H1 (cell line): ENCODE results near the gene TSNAXIP1. TPM values are rescaled to one million over a fixed set of nuclear protein-coding genes. Genes with fewer than 3 reads are reported as not detected.

Experiments
- CTCF ChIA-PET: fragments of 300-600 bp; sonication (Branson Sonifier 250); formaldehyde crosslinking; loops from one replicate; lab custom pipeline; 2021; ENCODE audit not compliant: partially characterized antibody; lab: Charles Lee
- POLR2A ChIA-PET: fragments of 300-600 bp; sonication (Branson Sonifier 250); formaldehyde crosslinking; loops from one replicate; lab custom pipeline; 2021; ENCODE audit warnings: inconsistent platforms; ENCODE audit not compliant: partially characterized antibody; lab: Charles Lee
- DNase-seq, 2 experiments: peaks; one replicate each; pipeline versions ENCODE4 v3.0.0 to v3.0.0-alpha.2; 2010 to 2022; ENCODE audit warnings: low spot score in 2 of 2, low read depth in 1 of 2, mixed read lengths in 1 of 2
- FAIRE-seq: peaks from 2 replicates; lab custom pipeline; 2011; peaks lifted over from hg19 to GRCh38; lab: Jason Lieb, UNC
- H2AFZ ChIP-seq: 2 replicates; pipeline ENCODE4 v1.8.1; 2012; ENCODE audit warnings: low read length, inconsistent platforms
- H2AK5ac ChIP-seq: 2 replicates; pipeline ENCODE4 v1.6.1; 2013; ENCODE audit warnings: low read depth, low read length
- H2BK120ac ChIP-seq: replicated peaks from 2 replicates; pipeline ENCODE3; 2013; ENCODE audit warnings: low read depth, low read length, inconsistent platforms
- H2BK12ac ChIP-seq: 2 replicates; pipeline ENCODE4 v1.6.1; 2013; ENCODE audit warnings: low read depth, low read length
- H2BK15ac ChIP-seq: 2 replicates; pipeline ENCODE4 v1.6.1; 2013; ENCODE audit warnings: low read length
- H2BK20ac ChIP-seq: 2 replicates; pipeline ENCODE4 v1.6.1; 2013; ENCODE audit warnings: low read length
- H2BK5ac ChIP-seq: 2 replicates; pipeline ENCODE4 v1.6.1; 2013; ENCODE audit warnings: low read depth, low read length
- H3K14ac ChIP-seq: 2 replicates; pipeline ENCODE4 v1.6.1; 2013; ENCODE audit warnings: inconsistent platforms; ENCODE audit not compliant: insufficient read length
- H3K18ac ChIP-seq: 2 replicates; pipeline ENCODE4 v1.6.1; 2013; ENCODE audit warnings: low read length; ENCODE audit errors: extremely low read depth
- H3K23ac ChIP-seq: 2 replicates; pipeline ENCODE4 v1.6.1; 2013; ENCODE audit warnings: inconsistent platforms; ENCODE audit not compliant: insufficient read length
- H3K23me2 ChIP-seq: 2 replicates; pipeline ENCODE4 v1.6.1; 2013; ENCODE audit warnings: low read depth, low read length
- H3K27ac ChIP-seq: 2 replicates; pipeline ENCODE4 v1.6.1; 2011; ENCODE audit warnings: low read depth, low read length, inconsistent platforms
- H3K27me3 ChIP-seq, 4 experiments: replicated peaks in 1 of 4; 1 replicate in 1 of 4; 2 replicates in 3 of 4; pipeline versions ENCODE4 v1.6.1 to v1.8.1; 2011 to 2013; ENCODE audit warnings: low read length in 3 of 4, mild to moderate bottlenecking in 3 of 4, inconsistent platforms in 2 of 4, mixed read lengths in 2 of 4, moderate library complexity in 1 of 4; ENCODE audit not compliant: control insufficient read depth in 3 of 4, insufficient read depth in 3 of 4; ENCODE audit errors: extremely low read depth in 1 of 4
- H3K36me3 ChIP-seq, 4 experiments: 2 replicates each; pipeline versions ENCODE4 v1.6.1 to v1.8.1; 2011 to 2013; ENCODE audit warnings: mild to moderate bottlenecking in 4 of 4, low read length in 3 of 4, moderate library complexity in 2 of 4, control low read depth in 1 of 4, inconsistent platforms in 1 of 4; ENCODE audit not compliant: insufficient read depth in 4 of 4, control insufficient read depth in 2 of 4
- H3K4ac ChIP-seq: replicated peaks from 2 replicates; pipeline ENCODE3; 2013; ENCODE audit warnings: low read length, low read depth, mixed read lengths, inconsistent platforms; ENCODE audit not compliant: insufficient read length
- H3K4me1 ChIP-seq, 4 experiments: replicated peaks in 1 of 4; 1 replicate in 1 of 4; 2 replicates in 3 of 4; pipeline versions ENCODE4 v1.6.1 to v1.8.1; 2011 to 2013; ENCODE audit warnings: low read length in 3 of 4, inconsistent platforms in 2 of 4, mixed read lengths in 1 of 4; ENCODE audit not compliant: insufficient read depth in 4 of 4, control insufficient read depth in 3 of 4
- H3K4me2 ChIP-seq, 2 experiments: 2 replicates each; pipeline versions ENCODE4 v1.6.1 to v1.8.1; 2011 to 2013; ENCODE audit warnings: low read depth in 2 of 2, low read length in 2 of 2, control low read depth in 1 of 2, inconsistent platforms in 1 of 2, mild to moderate bottlenecking in 1 of 2; ENCODE audit not compliant: insufficient read depth in 1 of 2
- H3K4me3 ChIP-seq, 4 experiments: fragments of 200-600, 300-600 bp in 1 of 4; sonication (generic), shearing (Covaris generic), sonication (Bioruptor Twin) in 1 of 4; 2 replicates each; pipeline versions ENCODE4 v1.5.1 to v1.8.1; 2011 to 2016; ENCODE audit warnings: low read length in 4 of 4, low read depth in 3 of 4, control low read depth in 2 of 4, inconsistent platforms in 2 of 4, mild to moderate bottlenecking in 2 of 4, mixed read lengths in 1 of 4, moderate library complexity in 1 of 4; ENCODE audit not compliant: insufficient read depth in 2 of 4; ENCODE audit errors: extremely low read depth in 1 of 4
- H3K56ac ChIP-seq: replicated peaks from 2 replicates; pipeline ENCODE3; 2013; ENCODE audit warnings: low read depth, mild to moderate bottlenecking, mixed read lengths, low read length, inconsistent platforms; ENCODE audit not compliant: insufficient read length
- H3K79me1 ChIP-seq: 2 replicates; pipeline ENCODE4 v1.6.1; 2013; ENCODE audit warnings: low read depth, low read length, control low read depth
- H3K79me2 ChIP-seq, 2 experiments: 2 replicates each; pipeline versions ENCODE4 v1.6.1 to v1.8.1; 2012 to 2013; ENCODE audit warnings: low read length in 2 of 2, mild to moderate bottlenecking in 2 of 2, inconsistent platforms in 1 of 2; ENCODE audit not compliant: insufficient read depth in 2 of 2, control insufficient read depth in 1 of 2
- H3K9ac ChIP-seq, 4 experiments: replicated peaks in 1 of 4; 1 replicate in 1 of 4; 2 replicates in 3 of 4; pipeline versions ENCODE4 v1.6.1 to v1.8.1; 2011 to 2013; ENCODE audit warnings: low read depth in 3 of 4, low read length in 3 of 4, control low read depth in 2 of 4, mild to moderate bottlenecking in 2 of 4, moderate library complexity in 2 of 4, inconsistent platforms in 1 of 4; ENCODE audit errors: extremely low read depth in 1 of 4
- H3K9me3 ChIP-seq, 2 experiments: 2 replicates each; pipeline versions ENCODE4 v1.6.1 to v1.8.1; 2012 to 2013; ENCODE audit warnings: mild to moderate bottlenecking in 2 of 2, moderate library complexity in 2 of 2, control low read depth in 1 of 2, inconsistent platforms in 1 of 2, low read depth in 1 of 2, low read length in 1 of 2, mixed read lengths in 1 of 2; ENCODE audit not compliant: insufficient read depth in 2 of 2
- H4K20me1 ChIP-seq, 2 experiments: replicated peaks in 1 of 2; 2 replicates each; pipeline versions ENCODE3 to v1.8.1; 2011 to 2013; ENCODE audit warnings: inconsistent platforms in 2 of 2, low read length in 2 of 2, mild to moderate bottlenecking in 1 of 2; ENCODE audit not compliant: insufficient read depth in 2 of 2, control insufficient read depth in 1 of 2
- H4K5ac ChIP-seq: 2 replicates; pipeline ENCODE4 v1.6.1; 2013; ENCODE audit warnings: low read length, low read depth, mixed read lengths, inconsistent platforms; ENCODE audit not compliant: insufficient read length
- H4K8ac ChIP-seq: 2 replicates; pipeline ENCODE4 v1.8.0; 2013; ENCODE audit warnings: mild to moderate bottlenecking, moderate library complexity, low read length, inconsistent platforms; ENCODE audit not compliant: insufficient read depth; ENCODE audit errors: extremely low read depth
- H4K91ac ChIP-seq: replicated peaks from 2 replicates; pipeline ENCODE3; 2013; ENCODE audit warnings: low read length, mixed read lengths, inconsistent platforms; ENCODE audit not compliant: insufficient read length
- CHD2 ChIP-seq: IDR thresholded peaks from 2 replicates; pipeline ENCODE4 v1.6.1; 2012; ENCODE audit warnings: low read length, improper control_type of control experiment
- GTF2F1 ChIP-seq: IDR thresholded peaks from 2 replicates; pipeline ENCODE4 v1.6.1; 2012; ENCODE audit warnings: low read depth, low read length, improper control_type of control experiment, borderline replicate concordance
- MAFK ChIP-seq: IDR thresholded peaks from 2 replicates; pipeline ENCODE4 v1.6.1; 2012; ENCODE audit warnings: low read depth, mild to moderate bottlenecking, improper control_type of control experiment, low read length
- POLR2A ChIP-seq, 2 experiments: IDR thresholded peaks; 1 replicate in 1 of 2; 2 replicates in 1 of 2; pipeline ENCODE4 v1.6.1; 2011; ENCODE audit warnings: low read depth in 2 of 2, low read length in 2 of 2, mild to moderate bottlenecking in 2 of 2; ENCODE audit errors: control extremely low read depth in 1 of 2
- POLR2AphosphoS5 ChIP-seq: IDR thresholded peaks from 2 replicates; pipeline ENCODE4 v1.6.1; 2011; ENCODE audit warnings: low read depth, low read length
- RNF2 ChIP-seq: fragments of 200-900, 300-1000 bp; sonication (generic); IDR thresholded peaks from 2 replicates; pipeline ENCODE4 v1.7.1; 2016; ENCODE audit warnings: borderline replicate concordance, low read depth, mild to moderate bottlenecking, antibody characterized with exemption, low read length; ENCODE audit not compliant: poor library complexity, severe bottlenecking; ENCODE audit errors: missing control alignments
- SUZ12 ChIP-seq: fragments of 200-600 bp; sonication (generic); IDR thresholded peaks from 2 replicates; pipeline ENCODE4 v1.6.1; 2012; ENCODE audit warnings: mild to moderate bottlenecking, inconsistent platforms, low read length, moderate library complexity, mixed read lengths
- TBP ChIP-seq: IDR thresholded peaks from 2 replicates; pipeline ENCODE4 v1.6.1; 2011; ENCODE audit warnings: low read depth, low read length, improper control_type of control experiment
- YY1 ChIP-seq: IDR thresholded peaks from 2 replicates; pipeline ENCODE4 v1.6.1; 2011; ENCODE audit warnings: low read depth, mild to moderate bottlenecking, low read length
- WGBS, 2 experiments: shearing (Covaris generic) in 1 of 2; methylation state at CpG; one replicate each; pipeline versions ENCODE4 v1.1.6 to v1.1.7; 2013 to 2015; ENCODE audit warnings: low lambda C conversion rate in 2 of 2, mixed read lengths in 2 of 2, inconsistent platforms in 1 of 2, low coverage in 1 of 2, missing lambda C conversion rate in 1 of 2; ENCODE audit not compliant: insufficient replicate concordance in 2 of 2, insufficient coverage in 1 of 2, insufficient read length in 1 of 2; ENCODE audit errors: extremely low coverage in 1 of 2, missing lambda C conversion rate in 1 of 2; 5-methylcytosine and 5-hydroxymethylcytosine counted together
- polyA plus RNA-seq, 7 experiments: library from polyadenylated mRNA; depleted of rRNA in 3 of 7; stranded (reverse) in 5 of 7; unstranded in 2 of 7; fragments of >200 nt in 5 of 7; fragments of 200-250 nt in 2 of 7; gene quantifications; 1 replicate in 5 of 7; 2 replicates in 1 of 7; 4 replicates in 1 of 7; pipeline versions ENCODE4 v1.2.1 to v1.2.3, GENCODE V29; 2011 to 2013; ENCODE audit warnings: missing spikeins in 2 of 7, mixed read lengths in 2 of 7
- total RNA-seq: library from RNA; stranded (reverse); fragmentation: NEBNext Ultra II Directional; extraction: Animal tissue kit (Norgen Biotek cat#: 25700); gene quantifications from 2 replicates; pipeline ENCODE4 v1.2.1, GENCODE V29; 2021
- TF ChIP-seq, protein P1 (sequence below): IDR thresholded peaks from 2 replicates; pipeline ENCODE4 v1.6.1; 2011; ENCODE audit warnings: low read depth, mild to moderate bottlenecking, low read length; ENCODE audit not compliant: insufficient read depth

The TSNAXIP1 gene
- total and polyA plus RNA-seq, 2 of the 8 experiments (the other 6 are each of a cell fraction or from before 2014, with no cell fraction given) = 0.37 to 0.94 TPM

DNA sequence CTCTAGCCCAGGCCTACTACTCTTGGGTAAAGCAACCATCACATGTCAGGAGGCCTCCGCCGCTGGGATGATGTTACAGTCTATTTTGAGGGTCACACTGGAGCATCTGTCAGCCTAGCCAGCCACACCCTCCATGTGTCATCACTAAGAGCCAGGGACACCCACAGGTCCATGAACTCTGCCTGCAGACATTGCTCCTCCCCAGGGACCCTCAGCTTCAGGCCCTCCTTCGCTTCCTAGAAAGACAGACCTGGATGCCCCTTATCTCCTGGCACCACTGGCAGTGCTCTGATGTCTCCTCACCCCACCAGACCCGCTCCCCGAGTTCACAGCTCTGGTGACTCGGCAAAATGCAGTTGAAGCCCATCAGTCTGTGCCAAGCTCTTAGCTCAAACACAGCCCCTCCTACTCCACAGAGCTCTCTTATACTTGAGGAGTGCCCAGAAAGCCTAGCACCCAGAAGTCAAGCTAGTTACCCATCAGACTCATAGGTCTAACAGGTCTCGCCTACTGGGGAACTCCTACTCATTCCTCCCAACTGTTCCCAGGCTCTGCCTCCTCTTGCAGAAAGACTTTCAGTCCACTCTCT is 6.3 kb upstream of the TSNAXIP1 start:
- H2AFZ ChIP-seq = no peak overlapping the region
- POLR2A ChIA-PET = interaction anchor here (0.6 kb wide), 1 partner anchor 88 kb away, joined by 3 read pairs; no protein-coding TSS in a partner anchor
- H3K4me3 ChIP-seq = no peak overlapping the region
- 96% methylated on average over 7 of the region's 7 CpGs; no CpG with 5 or more reads in 1 of the 2 experiments for WGBS, 2 experiments
- H3K79me2 ChIP-seq = peaks cover 2 to 30% of the 10 kb centered on the region in 2 experiments; a peak in 3 of 4 replicates
- no peaks in the 10 kb centered on the region for H3K27me3 ChIP-seq
- H4K8ac ChIP-seq = no peak overlapping the region
- no peak overlapping the region for H3K23ac ChIP-seq
- FAIRE-seq = no peak
- no peak overlapping the region for H3K18ac ChIP-seq
- H2BK20ac ChIP-seq = no peak overlapping the region
- no peak overlapping the region for H3K9ac ChIP-seq
- H2BK12ac ChIP-seq = no peak overlapping the region
- H3K4me1 ChIP-seq = peaks cover 2 to 5% (median 3%) of the 10 kb centered on the region in 4 experiments; a peak in 6 of 7 replicates
- H3K27ac ChIP-seq = no peak overlapping the region
- no peak overlapping the region for H2BK120ac ChIP-seq
- H3K9me3 ChIP-seq = no peaks in the 10 kb centered on the region
- H4K20me1 ChIP-seq = peaks cover 3 to 16% of the 10 kb centered on the region in 2 experiments
- H3K23me2 ChIP-seq = 0 out of 2 replicates have a peak, but pooled peaks cover under 1% of the 10 kb centered on the region
- H2AK5ac ChIP-seq = no peak overlapping the region
- H3K4ac ChIP-seq = no peak overlapping the region
- peaks cover 0 to 11% (median 0%) of the 10 kb centered on the region in 4 experiments; a peak in 3 of 8 replicates for H3K36me3 ChIP-seq
- no peak for TF ChIP-seq CHD2
- no peak for TF ChIP-seq MAFK
- TF ChIP-seq GTF2F1 = no peak
- no peak for TF ChIP-seq SUZ12
- TF ChIP-seq, protein P1, sequence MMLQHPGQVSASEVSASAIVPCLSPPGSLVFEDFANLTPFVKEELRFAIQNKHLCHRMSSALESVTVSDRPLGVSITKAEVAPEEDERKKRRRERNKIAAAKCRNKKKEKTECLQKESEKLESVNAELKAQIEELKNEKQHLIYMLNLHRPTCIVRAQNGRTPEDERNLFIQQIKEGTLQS = no peak
- TF ChIP-seq TBP = no peak
- no peak for TF ChIP-seq YY1
- no peak for TF ChIP-seq RNF2
- TF ChIP-seq POLR2A (IDR thresholded peaks at IDR 0.05; ENCODE audit: control extremely low read depth in 1 of 2, low read depth in 2 of 2, low read length in 2 of 2) = no peak
- no peak for TF ChIP-seq POLR2AphosphoS5
- H3K4me2 ChIP-seq = no peak overlapping the region
- no peak overlapping the region for H4K91ac ChIP-seq
- no peak overlapping the region for H2BK15ac ChIP-seq
- H3K79me1 ChIP-seq = peaks cover 10% of the 10 kb centered on the region
- no peak for DNase-seq
- no peak overlapping the region for H3K56ac ChIP-seq
- H4K5ac ChIP-seq = no peak overlapping the region
- no peak overlapping the region for H2BK5ac ChIP-seq
- CTCF ChIA-PET = interaction anchor here (0.8 to 1.5 kb wide), 6 partner anchors 10 to 134 kb away, joined by 3 to 8 read pairs (median 4); partner anchors contain the start of gene ENKD1
- H3K14ac ChIP-seq = no peak overlapping the region
